Astrocyte (in vitro differentiated cells and primary cell): Measurements from ENCODE around the gene PARD3B.

Experiments used
- CTCF ChIP-seq: IDR thresholded peaks from 2 replicates; pipeline ENCODE4 v1.5.1; 2011; ENCODE audit warnings: low read depth, mild to moderate bottlenecking, inconsistent platforms, low read length, moderate library complexity; ENCODE audit not compliant: insufficient read depth
- EZH2 ChIP-seq: IDR thresholded peaks from 2 replicates; pipeline ENCODE4 v1.6.1; 2012; ENCODE audit warnings: mild to moderate bottlenecking, low read length, inconsistent platforms; ENCODE audit not compliant: insufficient read depth

- TF ChIP-seq CTCF (no peak), EZH2 (no peak)
Measured at GRCh38 chr2:205284334-205284733, 739.1 kb downstream of the PARD3B start.
